GM12891 (cell line): ENCODE results near the gene LAMA5.

Experiments used
- POLR2A ChIP-seq: IDR thresholded peaks from 2 replicates; pipeline ENCODE4 v1.6.1; 2011; ENCODE audit warnings: low read depth, low read length, control low read depth
- POLR2AphosphoS5 ChIP-seq: IDR thresholded peaks from 2 replicates; pipeline ENCODE4 v1.6.1; 2011; ENCODE audit warnings: low read depth, low read length, control low read depth
- SPI1 ChIP-seq: IDR thresholded peaks from 2 replicates; pipeline ENCODE4 v1.6.1; 2011; ENCODE audit warnings: low read depth, low read length, control low read depth
- TAF1 ChIP-seq: IDR thresholded peaks from 2 replicates; pipeline ENCODE4 v1.6.1; 2011; ENCODE audit warnings: low read depth, low read length, control low read depth

DNA sequence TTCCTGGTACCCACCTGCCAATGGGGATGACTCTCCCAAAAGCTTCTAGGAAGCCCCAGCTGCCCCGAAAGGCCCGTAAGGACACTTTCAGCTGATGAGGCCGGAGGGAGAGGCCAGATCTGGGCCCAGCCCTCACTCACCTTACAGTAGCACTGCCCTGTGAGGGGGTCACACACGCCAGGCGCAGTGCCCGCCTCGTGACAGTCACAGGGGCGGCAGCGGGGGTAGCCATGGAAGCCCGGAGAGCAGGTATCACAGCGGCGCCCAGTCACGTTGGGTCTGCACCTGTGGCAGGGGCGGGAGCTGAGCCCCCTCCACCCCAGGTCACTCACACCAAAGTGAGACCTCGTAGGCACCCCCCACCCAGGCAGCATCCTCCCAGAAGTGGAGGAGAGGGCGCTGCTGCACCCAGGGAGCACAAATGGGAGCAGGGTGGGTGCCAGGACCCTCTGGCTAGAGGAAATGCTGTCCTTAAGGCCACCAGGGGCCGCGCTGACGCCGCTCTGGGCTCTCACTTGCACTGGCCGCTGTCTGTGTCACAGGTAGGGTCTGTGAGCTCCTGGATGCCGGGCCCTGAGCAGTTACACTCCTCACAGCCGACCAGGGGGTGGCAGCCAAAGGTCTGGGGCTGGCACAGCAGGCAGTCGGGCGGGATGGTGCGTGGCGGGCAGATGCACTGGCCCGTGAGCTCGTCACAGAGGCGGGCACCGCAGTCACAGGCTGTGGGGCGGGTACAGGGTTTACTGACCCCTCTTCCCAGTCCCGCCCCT is 39.2 kb downstream of the LAMA5 start:
- no peak for TF ChIP-seq TAF1
- TF ChIP-seq POLR2A = no peak
- TF ChIP-seq SPI1 = no peak
- TF ChIP-seq POLR2AphosphoS5 = no peak
